NOMO-1 treated with dmso at 0.1 percent for 144 hours (cell line): ENCODE results near the gene ARHGEF1.
"Not testable (repeated sequence)": the region's sequence is repeated elsewhere in the genome, so short reads cannot be mapped to it uniquely, and the experiment has no call there.

Experiments
- DNase-seq: peaks from one replicate; lab custom pipeline; 2025; ENCODE audit not compliant: unreplicated experiment; lab: John Stamatoyannopoulos, UW

The ARHGEF1 gene

DNA sequence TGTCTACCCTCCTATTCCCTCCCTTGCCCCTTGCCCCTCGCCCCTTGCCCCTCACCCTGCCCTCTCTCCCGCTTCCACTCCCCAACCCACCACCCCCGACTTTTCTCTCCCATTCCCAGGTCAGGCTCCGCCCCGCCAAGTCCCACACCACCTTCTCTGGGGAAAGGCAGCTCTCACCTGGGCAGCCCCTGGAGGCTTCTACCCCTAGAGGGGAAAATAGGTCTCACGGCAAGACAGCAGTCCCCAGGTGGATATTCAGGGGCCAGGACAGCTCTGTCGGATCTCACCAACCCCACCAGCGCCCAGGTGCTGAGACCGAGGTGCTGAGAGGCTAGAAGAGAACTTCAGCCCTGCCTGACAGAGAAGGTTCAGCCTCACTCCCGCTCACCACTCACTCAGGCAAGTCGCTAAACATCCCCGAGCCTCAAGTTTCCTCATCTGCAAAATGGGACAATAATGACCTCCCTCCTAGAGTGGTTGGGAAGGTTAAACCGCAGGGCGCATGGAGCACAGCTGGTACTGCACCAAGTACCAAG is 46.6 kb downstream of the ARHGEF1 start:
- DNase-seq, result no peak

DNA sequence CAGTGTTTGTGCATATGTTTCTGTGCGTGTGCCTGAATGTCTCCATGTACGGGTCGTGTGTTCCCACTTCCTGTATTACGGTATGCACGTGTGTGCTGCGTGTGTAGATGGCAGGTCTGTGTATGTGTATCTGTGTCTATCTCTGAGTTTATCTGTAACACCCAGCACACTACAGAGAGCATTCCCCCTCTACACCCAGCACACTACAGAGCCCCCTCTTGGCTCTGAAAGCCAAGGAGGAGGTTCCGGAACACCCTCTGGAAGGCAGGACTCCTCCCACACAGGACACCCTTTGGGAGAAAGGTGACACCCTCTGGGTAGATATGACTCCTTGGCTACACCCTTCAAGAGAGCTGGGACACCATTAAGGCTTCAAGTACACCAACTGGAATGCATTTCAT is 47.3 kb downstream of the ARHGEF1 start:
- no peak for DNase-seq

DNA sequence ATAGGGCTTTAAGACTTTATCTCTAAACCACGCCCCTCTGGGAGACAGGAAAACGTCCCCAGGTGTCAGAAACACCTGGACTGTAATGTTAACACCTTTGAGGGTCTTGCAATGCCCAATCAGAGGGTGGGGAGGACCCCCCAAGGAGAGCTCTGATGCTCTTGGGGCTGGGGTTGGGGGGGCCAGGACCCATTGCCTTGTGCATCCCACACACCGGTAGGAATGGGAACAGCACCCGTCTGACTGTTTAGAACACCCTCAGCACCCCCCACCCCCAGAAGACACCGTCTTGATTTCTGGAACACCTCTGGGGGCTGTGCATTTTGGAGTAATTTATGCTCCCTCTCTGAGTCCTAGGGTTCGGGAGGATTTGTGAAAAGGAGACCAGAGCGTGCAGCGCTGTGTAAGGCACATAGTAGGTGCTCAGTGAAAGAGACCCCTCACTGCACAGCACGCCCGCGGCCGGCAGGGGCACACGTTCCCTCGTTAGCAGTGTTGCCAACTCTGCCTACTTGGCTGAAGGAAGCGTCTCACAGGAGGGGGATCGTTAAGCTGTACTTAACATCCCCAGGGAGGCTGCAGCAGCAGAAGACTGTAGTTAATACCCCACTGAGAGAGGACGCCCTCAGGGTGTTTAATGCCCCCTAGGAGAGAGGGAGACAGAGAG is 48.1 kb downstream of the ARHGEF1 start:
- DNase-seq, result no peak

DNA sequence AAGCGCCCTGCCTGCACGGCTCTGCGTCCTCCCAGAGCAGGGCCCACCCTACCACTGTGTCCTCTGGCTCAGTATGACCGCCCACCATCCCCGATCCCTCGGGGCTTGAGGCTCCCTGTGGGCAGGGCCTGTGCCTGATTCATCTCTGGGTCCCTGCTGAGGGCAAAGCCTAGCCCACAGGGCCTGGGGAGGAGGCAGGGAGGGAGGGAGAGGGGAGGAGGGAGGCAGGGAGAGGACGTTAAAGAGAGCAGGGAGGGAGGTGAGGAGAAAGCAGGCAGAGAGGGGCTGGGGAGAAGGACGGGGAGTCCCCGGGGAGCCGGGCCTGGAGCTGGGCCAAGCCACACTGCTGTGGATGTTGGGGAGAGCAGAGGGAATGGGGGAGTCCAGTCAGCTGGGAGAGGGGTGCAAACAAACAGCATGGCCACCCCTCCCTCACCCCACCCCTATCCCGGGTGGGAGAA is 49.3 kb downstream of the ARHGEF1 start:
- DNase-seq, result no peak

DNA sequence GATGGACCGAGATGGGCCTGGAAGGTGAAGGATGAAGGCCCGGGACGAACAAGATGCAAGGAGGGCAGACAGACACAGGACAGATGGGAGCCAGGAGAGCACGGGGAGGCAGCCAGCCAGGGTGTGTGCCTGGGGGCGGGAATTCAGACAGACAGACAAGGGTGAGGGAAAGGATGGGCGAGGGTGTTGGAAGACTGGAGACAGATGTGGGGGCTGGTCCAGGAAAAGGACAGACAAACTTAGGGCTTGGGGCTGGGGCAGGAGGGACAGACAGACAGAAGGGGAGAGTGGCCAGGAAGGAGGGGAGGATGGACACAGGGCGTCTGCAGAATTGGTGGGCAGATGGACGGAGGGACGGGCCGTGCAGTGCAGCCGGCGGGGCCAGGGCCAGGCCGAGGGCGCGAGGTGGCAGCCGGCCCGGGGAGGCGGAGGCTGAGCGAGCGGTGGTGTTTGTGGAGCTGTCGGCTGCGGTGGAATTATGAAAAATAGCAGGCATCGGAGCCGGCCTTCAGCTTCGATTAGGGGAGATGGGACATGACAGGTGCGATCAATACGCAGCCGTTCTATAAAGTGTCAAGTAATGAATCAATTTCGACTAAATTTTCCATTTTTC is 49.8 kb downstream of the ARHGEF1 start:
- no peak for DNase-seq

DNA sequence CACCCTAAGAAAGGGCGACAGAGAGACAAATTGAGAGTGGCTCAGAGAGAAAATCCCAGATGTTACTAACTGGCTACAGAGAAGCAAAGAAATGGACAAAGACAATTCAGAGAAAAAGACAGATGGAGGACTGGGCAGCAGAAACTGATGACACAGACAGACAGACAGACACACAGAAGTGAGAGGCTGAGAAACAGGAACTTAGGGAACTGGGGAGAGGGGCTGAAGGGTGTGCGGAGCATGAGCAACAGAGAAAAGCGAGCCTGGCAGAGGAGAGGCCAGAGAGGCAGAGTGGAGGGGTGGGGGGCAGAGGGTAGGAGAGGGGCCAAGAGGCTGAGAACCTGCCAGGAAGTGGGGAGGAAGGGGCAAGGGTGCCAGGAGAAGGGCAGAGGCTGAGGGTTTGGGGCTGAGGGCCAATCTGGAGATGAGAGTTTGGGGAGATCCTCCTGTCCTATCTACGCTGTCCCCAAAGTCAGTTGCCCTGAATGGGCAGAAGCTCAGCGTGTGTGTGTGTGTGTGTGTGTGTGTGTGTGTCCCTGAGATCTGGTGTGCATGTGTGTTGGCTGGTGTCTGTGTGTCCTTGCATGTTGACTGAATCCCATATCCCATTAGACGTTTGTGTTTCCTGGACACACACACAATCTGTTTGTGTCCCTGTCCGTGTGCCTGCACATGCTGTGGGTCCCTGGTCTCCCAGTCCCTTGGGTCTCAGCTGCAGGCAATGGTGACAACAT is 50.9 kb downstream of the ARHGEF1 start:
- no peak for DNase-seq

DNA sequence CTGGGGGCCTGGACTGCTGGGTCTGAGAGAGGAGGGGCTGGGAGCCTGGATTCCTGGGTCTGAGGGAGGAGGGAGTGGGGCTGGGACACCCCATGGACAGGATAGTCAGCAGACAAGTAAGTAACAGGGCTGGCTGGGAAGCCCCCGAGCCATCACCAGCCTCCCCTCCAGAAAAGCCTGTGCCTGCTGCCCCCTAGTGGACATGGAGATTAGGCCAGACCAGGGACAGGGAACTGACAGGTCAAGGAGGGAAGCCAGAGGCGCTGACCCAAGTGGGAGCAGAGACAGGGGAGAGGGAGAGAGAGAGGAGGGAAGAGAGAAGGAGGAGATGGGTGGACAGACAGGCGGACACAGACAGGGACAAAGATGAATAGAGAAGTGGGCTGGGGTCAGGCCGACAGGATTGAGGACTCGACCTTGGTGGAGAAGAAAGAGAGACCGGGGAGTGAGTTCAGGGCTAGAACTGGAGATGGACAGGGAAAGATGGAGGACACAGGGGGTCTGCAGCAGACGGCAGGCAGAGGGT is 51.9 kb downstream of the ARHGEF1 start:
- DNase-seq, result no peak

DNA sequence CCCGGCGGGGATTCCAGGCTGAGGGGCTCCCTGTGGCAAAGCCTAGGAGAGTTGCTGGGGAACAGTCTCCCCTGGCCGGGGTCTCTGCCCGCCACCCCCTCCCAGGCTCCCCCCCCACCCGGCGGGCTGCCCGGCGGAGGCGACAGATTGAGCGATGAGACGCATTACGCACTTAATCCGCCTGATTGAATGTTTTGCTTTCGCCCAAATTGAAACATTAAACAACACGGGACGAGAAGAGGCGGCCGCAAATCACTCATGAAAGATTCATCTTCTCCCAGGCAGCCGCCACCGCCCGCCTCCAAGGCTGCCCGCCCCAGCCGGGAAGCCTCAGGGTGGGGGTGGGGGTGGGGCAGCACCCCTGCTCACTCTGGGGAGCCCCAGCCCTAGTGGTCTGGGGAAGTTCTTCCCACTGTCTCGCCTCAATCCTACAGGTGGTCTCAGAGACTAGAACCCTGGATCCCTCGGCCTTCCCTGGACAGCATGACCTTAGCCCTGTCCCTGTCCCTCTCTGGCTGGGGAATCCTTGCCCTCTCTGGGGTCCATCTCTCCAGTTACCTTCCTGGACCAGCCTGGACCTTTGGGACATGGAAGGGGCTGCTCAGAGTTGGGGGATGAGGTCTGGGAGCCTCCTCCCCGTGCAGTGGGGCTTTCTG is 52.9 kb downstream of the ARHGEF1 start:
- no peak for DNase-seq

DNA sequence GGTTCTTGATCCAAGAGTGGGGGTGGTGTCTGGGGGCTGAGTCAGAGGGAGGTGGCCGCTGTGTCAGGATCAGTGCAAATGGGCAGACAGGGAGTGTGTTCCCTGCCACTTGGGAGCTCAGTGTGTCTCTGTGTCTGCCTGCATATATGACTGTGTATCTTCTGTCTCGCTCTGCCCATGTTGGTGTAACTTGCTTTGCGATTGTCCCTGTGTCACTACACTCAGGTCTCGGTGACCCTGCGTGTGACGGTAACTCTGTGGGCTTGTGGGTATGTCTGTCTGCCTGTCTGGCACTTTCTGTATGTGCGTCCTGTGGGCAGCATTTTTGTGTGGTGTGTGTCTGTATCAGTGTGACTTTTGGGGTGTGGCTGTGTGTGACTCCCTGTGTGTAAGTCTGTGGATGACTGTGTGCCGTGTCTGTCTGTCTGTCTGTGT is 53.4 kb downstream of the ARHGEF1 start:
- DNase-seq, result no peak

DNA sequence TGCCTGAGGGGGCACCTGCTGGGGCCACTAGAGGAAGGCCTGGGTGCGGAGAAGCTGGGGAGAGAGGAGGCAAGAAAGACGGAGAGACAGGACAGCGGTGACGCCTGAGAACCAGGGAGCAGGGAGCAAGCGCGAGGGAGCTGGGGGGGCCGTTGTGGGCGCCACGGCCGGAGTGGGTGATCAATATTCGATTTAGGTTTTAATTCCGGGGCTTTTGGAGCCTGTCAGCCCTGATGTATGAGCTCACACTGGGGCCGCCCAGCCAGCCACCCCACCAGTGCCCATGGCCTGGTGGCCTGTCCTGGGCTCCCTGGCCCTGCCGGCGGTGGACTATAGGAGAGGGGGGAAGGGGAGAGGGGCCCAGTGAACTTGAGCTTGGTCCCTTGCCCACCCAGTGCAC is 54.0 kb downstream of the ARHGEF1 start:
- DNase-seq, result no peak

DNA sequence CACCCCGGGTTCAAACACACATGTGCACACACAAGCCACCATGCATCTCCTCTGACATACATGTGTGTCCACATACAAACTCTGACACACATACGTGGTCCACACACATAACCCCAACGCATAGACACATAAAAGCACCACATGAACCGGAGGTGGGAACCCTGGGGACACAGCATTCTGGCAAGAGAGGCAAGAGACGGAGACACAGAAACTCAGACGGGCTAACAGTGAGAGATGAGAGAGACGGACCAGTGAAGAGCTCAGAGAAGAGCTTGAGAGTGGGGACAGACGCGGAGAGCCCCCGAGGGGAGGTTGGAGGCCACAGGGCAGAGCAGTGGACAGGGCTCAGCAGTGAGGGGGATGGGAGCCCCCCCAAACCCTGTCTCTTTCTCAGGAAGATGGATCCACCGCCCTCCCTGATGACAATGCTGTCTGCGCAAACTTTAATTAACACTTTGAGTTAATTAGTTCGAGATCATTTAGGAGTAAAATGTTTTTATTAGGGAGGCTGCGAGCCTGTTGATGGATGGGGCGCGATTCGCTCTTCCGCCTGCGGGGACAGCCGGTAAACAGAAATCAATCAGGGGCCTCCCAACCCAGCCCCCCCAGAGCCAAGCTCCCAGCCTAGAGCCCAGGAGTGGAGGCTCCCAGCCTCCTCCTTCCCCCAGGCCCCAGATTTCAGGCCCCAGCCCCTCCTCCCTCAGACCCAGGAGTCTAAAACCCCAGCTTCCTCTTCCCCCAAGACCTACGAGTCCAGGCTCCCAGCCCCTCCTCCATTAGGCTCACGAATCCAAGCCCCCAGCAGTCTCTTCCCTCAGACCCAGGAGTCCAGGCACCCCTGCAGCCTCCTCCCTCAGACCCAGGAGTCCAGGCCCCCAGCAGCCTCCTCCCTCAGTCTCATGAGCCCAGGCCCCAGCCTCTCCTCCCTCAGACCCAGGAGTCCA is 54.8 kb downstream of the ARHGEF1 start:
- DNase-seq, result no peak

DNA sequence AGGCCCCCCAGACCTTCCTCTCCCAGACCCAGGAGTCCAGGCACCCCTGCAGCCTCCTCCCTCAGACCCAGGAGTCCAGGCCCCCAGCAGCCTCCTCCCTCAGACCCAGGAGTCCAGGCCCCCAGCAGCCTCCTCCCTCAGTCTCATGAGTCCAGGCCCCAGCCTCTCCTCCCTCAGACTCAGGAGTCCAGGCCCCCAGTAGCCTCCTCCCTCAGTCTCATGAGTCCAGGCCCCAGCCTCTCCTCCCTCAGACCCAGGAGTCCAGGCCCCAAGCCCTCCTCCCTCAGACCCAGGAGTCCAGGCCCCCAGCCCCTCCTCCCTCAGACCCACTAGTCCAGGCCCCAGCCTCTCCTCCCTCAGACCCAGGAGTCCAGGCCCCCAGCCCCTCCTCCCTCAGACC is 56.2 kb downstream of the ARHGEF1 start:
- DNase-seq, result not testable (repeated sequence)

DNA sequence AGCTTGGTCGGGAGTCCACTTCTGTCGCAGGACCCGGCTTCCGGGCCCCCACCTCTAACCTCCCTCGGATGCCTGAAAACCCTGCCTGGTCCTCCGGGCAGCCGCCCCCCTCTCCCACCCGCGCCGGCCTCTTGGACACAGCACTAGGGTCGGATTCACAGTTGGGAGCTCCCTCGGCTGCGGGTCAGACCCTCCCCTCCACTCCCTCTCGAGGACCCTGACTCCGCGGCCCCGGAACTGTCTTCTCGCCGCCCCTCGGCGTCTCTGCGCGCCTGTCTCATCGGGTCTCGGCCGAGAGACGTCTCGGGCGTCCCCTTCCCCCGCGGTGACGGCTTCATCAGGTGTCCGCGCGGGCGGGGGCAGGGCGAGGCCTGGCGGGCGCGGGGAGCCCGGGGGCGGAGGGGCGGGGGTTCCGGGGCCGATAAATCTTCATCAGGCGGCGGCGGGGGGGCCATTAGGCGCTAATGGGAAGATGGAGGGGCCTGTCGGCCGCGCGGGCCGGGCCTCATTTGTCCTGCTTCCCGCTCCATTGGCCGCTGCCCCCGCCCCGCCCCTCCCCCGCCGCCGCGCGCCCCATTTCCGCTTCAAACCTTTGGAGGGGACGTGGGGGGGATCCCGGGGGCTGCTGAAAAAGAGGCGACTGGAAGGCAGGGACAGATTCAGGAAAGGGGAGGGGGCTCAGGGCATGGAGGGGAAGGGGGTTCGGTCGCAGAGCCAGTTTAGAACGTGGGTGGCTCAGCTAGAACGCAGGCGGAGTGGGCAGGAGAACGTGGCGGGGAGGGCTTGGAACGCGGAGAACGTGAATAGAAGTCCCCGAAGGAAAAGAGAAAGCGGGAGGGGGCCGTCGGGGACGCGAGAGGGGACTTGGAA is 57.1 kb downstream of the ARHGEF1 start:
- DNase-seq, result peak; percentile 50

DNA sequence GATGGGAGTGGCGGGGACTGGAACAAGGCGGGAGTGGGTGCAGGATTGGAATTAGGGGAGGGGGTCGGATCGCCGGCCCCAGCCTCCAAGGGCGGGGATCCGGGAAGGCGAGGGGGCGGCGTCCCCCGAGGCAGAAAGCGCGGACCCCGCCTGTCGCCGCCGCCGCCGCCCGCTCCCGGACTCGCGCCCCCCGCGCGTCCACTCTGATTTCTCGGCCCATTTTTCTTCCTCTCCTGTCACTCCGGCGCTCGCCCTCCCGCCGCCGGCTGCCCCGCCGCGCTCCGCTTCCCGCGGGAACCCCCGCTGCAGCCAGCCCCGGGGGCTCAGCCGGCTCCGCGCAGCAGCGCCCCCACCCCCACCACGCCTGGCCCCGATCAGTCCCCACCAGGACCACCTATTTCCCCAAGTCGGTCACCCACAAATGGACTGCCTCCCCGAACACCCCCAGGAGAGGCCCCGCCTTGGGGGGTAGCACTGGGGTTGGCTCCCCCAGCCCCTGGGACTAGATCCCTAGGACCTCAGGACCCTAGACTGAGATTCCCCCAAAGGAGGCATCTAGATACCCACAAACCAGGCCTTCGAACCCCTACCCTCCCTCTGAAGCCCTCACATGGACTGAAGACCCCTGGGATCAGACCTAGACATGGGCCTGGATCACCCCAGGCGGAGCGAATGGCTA is 57.9 kb downstream of the ARHGEF1 start:
- DNase-seq, result no peak

DNA sequence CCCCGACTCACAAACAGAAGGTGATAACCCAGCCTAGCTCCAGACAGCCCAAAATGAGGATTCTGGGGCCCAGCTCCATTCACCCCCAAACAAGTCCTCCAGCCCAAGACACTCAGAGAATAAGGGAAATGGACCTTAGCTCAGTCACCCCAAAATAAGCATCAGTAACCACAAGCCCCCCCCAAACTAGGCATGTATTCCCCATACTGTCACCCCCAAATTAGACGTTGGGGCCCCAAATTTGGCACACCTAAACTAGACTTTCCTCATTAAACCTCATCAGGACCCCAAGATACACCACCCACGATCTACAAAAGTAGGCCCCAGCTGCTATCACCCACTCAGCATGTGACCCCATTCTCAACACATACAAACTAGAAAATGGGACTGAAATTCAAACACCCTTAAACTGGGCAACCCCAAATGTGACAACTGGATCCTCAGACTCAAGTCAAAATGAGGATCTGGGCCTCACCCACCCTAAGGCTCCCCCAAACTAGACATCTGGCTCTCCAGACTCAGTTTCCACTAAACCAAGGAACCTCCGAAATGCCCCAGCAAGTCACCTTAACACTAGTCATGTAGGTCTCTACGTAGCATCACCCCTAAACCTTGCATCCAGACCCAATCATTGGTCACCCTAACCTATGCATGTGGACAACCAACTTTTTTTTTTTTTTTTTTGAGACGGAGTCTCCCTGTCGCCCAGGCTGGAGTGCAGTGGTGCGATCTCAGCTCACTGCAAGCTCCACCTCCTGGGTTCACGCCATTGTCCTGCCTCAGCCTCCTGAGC is 58.6 kb downstream of the ARHGEF1 start:
- DNase-seq, result no peak

DNA sequence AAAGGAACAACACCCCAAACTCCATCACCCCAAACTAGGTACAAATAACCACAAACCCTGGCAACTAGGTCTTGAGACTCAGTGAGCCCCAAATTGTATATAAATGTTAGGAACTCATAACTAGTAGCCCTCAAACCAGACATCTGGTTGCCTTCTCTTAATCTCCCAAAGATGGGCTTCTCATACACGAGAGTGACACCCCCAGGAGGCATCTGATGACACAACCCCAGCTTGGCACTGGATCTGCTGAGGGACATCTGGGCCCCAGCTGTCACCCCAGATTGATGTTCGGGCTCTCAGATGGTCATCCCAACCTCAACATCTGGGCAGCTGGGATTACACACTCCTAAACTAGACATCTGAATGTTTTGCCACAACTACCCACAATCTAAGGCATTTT is 61.4 kb downstream of the ARHGEF1 start:
- DNase-seq, result no peak

DNA sequence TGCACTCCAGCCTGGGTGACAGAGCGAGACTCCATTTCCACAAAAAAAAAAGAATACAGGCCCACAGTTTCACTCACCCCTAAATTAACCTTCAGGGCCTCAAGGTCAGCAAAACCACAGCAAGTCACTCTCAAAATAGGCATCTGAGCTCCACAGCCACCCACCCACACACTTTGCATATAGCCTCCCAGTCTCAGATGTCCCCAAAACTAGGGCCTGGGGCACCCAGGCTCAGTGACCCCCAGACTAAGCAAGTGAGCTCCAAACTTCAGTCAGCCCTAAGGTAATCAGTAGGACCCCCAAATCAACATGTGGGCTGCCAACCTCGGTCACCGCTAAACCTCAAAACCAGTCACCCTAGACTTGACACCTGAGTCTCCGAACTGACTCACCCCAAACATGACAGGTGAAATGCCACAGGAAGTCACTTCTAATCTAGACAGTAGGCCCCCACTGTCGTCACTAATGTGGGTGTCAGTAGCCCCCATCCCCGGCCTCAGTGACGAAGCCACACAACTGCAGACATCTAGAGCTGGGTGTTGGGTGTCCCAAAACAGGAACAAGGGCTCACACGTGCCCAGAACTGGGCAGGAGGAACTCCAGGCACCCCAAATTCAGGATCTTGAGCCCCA is 62.3 kb downstream of the ARHGEF1 start:
- no peak for DNase-seq
